Left ventricle myocardium inferior (tissue), 1 donor: ENCODE results near the gene ESRRA. TPM values are rescaled to one million over a fixed set of nuclear protein-coding genes. Genes with fewer than 3 reads are reported as not detected.
"Not testable (repeated sequence)": the region's sequence is repeated elsewhere in the genome, so short reads cannot be mapped to it uniquely, and the experiment has no call there.

ENCODE experiments used
- DNase-seq: peaks from one replicate; pipeline ENCODE4 v3.0.0-alpha.2; 2020
- H3K27ac ChIP-seq: fragments of 200-600 bp; replicated peaks from 2 replicates; pipeline ENCODE4 v1.8.0; 2021
- H3K27me3 ChIP-seq: fragments of 200-600 bp; 2 replicates; pipeline ENCODE4 v1.8.0; 2021; ENCODE audit warnings: low read depth
- H3K36me3 ChIP-seq: fragments of 200-600 bp; 2 replicates; pipeline ENCODE4 v1.8.0; 2021
- H3K4me1 ChIP-seq: fragments of 200-600 bp; 2 replicates; pipeline ENCODE4 v1.8.0; 2021
- H3K4me3 ChIP-seq: fragments of 200-600 bp; 2 replicates; pipeline ENCODE4 v1.8.0; 2021; ENCODE audit warnings: mild to moderate bottlenecking, moderate library complexity
- H3K9me3 ChIP-seq: fragments of 200-600 bp; replicated peaks from 2 replicates; pipeline ENCODE4 v1.8.0; 2021
- CTCF ChIP-seq: fragments of 200-600 bp; IDR thresholded peaks from 2 replicates; pipeline ENCODE4 v1.8.0; 2021; ENCODE audit warnings: antibody characterized with exemption, mild to moderate bottlenecking, borderline replicate concordance
- intact Hi-C: fragments of 100-400 bp; cut with micrococcal nuclease; formaldehyde crosslinking; loops from one replicate; pipeline ENCODE4 v1.11.0; 2022
- total RNA-seq: library from RNA; stranded (reverse); fragmentation: NEBNext Ultra II Directional; extraction: Animal tissue kit (Norgen Biotek cat#: 25700); gene quantifications from one replicate; pipeline ENCODE4 v1.2.1, GENCODE V29; 2021
- donor health status: DM: no; HTN: yes; CAD: no; lungs with severe emphysema.

The ESRRA gene
- total RNA-seq, 1 donor from 2014 or later = 213 TPM

GRCh38 chr11:64323373-64323772, 18.0 kb downstream of the ESRRA start:
- DNase-seq = no peak
- intact Hi-C loops = no loop called here

DNA sequence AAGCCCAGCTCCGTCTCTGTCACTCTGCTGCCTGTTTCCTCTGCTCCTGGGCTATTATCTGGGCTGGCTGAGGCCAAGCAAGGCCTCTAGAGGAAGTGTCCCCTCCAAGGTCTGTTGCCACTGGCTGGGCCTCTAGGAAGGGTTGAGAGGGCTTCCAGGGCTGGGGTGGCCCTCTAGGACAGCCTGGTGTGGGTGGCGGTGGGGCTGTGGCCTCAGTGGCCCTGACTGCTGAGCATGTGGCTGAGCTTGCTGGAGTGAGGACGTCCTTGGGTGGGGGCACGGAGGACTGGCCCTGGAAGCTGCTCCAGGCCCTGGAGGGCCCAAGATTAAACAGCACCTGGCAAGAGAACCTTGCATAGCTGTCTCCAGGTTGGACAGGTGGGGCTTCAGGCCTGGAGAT, 18.7 kb downstream of the ESRRA start:
- DNase-seq, H3K4me3 ChIP-seq, intact Hi-C loops, H3K27me3 ChIP-seq, H3K9me3 ChIP-seq, H3K27ac ChIP-seq: not testable (repeated sequence)
- Histone ChIP-seq H3K36me3 (peaks cover 14% of the 10 kb centered on the region), H3K4me1 (peaks cover 10% of the 10 kb centered on the region)

More at GRCh38 chr11:64323373-64323772, 18.0 kb downstream of the ESRRA start:
- no peaks in the 10 kb centered on the region for H3K27me3 ChIP-seq
- no peak for TF ChIP-seq CTCF
- H3K27ac ChIP-seq = no peak overlapping the region
- H3K4me1 ChIP-seq = peaks cover 13% of the 10 kb centered on the region
- H3K9me3 ChIP-seq = peaks cover 6% of the 10 kb centered on the region
- H3K4me3 ChIP-seq = no peak overlapping the region
- H3K36me3 ChIP-seq = peaks cover 14% of the 10 kb centered on the region

DNA sequence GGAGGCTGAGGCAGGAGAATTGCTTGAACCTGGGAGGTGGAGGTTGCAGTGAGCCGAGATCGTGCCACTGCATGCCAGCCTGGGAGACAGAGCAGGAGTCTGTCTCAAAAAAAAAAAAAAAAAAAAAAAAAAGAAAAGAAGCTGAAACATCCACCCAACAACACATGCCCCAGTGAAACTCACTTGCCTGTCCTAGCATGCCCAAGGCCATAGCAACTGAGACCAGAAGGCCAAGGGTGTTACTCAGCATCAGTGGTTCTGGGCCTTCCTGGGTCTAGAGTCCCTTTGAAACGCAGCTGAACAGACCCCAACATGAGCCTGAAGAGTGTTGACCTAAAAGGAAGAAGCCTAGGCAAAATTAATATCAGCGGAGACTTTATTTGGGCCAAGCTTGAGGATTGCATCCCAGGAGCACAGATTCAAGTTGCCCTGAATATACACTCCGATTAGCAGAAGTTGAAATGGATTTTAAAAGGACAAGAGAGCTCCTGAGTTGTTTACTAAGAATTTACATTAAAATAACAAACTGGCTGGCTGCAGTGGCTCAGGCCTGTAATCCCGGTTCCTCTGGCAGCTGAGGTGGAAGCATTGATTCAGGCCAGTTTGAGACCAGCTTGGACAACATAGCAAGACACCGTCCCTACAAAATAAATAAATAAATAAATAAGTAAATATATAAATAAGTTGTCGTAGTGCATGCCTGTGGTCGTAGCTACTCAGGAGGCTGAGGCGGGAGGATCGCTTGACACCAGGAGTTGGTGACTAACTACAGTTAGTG, 19.6 kb downstream of the ESRRA start:
- H3K27me3 ChIP-seq = no peaks in the 10 kb centered on the region
- H3K4me3 ChIP-seq = no peak overlapping the region
- peaks cover 6% of the 10 kb centered on the region for H3K9me3 ChIP-seq
- H3K27ac ChIP-seq = no peak overlapping the region
- peaks cover 12% of the 10 kb centered on the region for H3K4me1 ChIP-seq
- H3K36me3 ChIP-seq = peaks cover 14% of the 10 kb centered on the region
- intact Hi-C loops = no loop called here
- no peak for DNase-seq
- TF ChIP-seq CTCF = no peak

DNA sequence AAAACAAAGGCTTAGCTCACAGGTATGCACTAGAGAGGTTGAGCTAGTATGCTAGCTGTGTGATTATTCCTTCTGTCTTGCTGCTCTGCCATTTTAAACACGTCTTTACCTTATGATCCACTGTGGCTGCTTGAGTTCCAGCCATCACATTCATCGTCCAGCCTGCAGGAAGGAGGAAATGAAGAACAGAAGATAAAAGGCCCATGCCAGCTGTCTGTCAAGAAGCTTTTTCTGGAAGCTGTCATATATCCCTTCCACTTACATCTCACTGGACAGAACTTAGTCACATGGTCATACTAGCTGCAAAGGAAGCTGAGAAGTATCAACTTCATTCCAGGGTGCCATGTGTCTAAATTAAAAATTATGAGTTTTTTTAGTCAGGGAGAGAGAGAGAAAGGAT, 22.1 kb downstream of the ESRRA start:
- intact Hi-C loops = no loop called here
- Histone ChIP-seq H3K27ac (no peak overlapping the region), H3K4me1 (peaks cover 22% of the 10 kb centered on the region), H3K9me3 (peaks cover 6% of the 10 kb centered on the region), H3K4me3 (no peak overlapping the region), H3K27me3 (peaks cover 5% of the 10 kb centered on the region), H3K36me3 (peaks cover 4% of the 10 kb centered on the region)
- TF ChIP-seq CTCF = no peak
- DNase-seq = no peak

DNA sequence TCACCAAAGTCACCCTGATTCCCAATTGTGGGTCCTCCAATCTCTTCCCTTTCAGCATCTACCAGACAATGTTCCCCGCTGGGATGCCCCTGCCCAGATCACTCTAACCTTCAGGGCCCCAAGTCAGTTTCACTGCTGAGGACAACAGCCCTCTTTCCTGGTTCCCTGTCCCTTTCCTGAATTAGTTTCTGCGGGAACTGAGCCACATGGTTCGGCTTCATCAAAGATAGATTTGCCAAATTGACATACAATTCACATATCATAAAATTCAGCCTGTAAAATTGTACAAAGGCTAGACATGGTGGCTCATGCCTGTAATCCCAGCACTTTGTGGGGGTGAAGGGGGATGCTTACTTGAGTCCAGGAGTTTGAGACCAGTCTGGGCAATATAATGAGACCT, 22.7 kb downstream of the ESRRA start:
- H3K4me1 ChIP-seq = peaks cover 22% of the 10 kb centered on the region
- no peak for TF ChIP-seq CTCF
- intact Hi-C loops = no loop called here
- peaks cover under 1% of the 10 kb centered on the region for H3K36me3 ChIP-seq
- peaks cover 5% of the 10 kb centered on the region for H3K27me3 ChIP-seq
- no peak overlapping the region for H3K27ac ChIP-seq
- no peak for DNase-seq
- H3K4me3 ChIP-seq = no peak overlapping the region
- H3K9me3 ChIP-seq = peaks cover 6% of the 10 kb centered on the region

DNA sequence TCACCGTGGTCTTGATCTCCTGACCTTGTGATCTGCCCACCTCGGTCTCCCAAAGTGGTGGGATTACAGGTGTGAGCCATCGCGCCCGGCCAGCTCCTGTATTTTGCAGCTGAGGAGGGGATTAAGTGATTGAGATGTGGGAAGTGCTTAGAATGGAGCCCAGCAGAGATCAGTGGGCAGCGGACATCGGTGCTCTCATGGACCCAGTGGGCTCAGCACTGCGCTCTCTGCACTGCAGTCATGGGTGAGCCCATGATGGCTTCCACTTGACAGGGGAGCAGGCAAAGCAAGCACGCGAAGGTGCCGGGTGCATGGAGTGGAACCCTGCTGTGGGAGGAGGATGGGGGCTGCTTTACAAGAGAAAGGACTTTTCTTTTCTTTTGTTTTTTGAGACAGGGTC, 25.6 kb downstream of the ESRRA start:
- intact Hi-C loops = no loop called here
- Histone ChIP-seq H3K27me3 (peaks cover 5% of the 10 kb centered on the region), H3K9me3 (peaks cover 6% of the 10 kb centered on the region), H3K36me3 (no peaks in the 10 kb centered on the region), H3K4me3 (no peak overlapping the region), H3K4me1 (peaks cover 22% of the 10 kb centered on the region), H3K27ac (no peak overlapping the region)
- no peak for TF ChIP-seq CTCF
- DNase-seq = no peak
